Dermis blood vessel endothelial cell (primary cell): ENCODE results near the gene AKAP6. TPM values are rescaled to one million over a fixed set of nuclear protein-coding genes. Genes with fewer than 3 reads are reported as not detected.

ENCODE experiments used
- DNase-seq: peaks from one replicate; pipeline ENCODE4 v3.0.0; 2010
- total RNA-seq: library from RNA; depleted of rRNA; stranded (reverse); fragments of >200 nt; gene quantifications from 2 replicates; pipeline ENCODE4 v1.2.3, GENCODE V29; 2014

The AKAP6 gene
- total RNA-seq, 1 donor from 2014 or later = 0.51 TPM

DNA sequence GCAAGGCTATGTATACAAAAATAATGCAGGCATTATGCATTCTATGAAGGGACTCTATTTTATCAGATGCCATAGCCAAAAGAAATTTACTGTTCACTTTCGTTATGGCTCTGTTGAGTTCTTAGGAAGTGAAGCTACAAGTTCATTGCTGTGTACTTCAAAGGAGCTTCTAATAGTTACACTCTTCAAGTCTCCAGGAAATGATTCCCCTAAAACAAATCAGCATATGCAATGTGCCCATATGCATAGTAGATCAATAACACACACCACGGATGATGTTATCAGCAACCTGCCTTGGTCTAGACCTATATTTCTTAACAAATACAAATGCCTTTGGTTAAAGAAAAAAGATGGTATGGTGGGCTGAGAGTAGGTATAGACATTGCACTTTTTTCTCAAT lies 83.4 kb downstream of the AKAP6 start:
- DNase-seq = no peak

DNA sequence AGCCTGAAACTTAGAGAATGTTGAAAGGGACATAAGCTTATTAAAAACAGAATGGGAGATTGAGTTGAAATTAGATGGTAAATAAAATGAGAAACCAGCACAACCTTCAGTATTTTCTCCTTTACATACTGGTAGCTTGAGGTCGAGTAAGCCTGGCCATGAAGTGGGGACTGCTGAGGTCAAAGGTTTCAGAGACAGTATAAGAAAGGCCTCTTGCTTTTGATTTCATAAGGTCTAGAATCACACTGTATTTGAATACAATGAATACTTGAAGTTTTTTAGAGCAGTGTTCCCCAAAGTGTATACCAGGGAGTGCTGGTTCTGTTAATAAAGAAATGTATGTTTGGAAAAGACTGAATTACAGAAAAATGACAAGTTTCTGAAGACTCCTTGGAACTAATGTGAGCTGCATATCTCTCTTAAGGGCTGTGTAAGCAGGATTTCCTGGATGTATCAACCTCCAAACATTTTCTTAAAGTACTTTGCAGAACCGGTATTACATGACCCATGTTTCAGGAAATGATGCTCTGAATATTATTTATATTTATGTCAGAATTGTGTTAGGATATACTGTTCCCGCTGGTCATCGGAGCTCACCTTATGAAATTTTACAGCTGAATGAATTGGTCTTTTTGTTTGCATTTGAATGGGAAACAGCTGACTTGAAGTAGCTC lies 85.0 kb downstream of the AKAP6 start:
- DNase-seq = peak; percentile 50

DNA sequence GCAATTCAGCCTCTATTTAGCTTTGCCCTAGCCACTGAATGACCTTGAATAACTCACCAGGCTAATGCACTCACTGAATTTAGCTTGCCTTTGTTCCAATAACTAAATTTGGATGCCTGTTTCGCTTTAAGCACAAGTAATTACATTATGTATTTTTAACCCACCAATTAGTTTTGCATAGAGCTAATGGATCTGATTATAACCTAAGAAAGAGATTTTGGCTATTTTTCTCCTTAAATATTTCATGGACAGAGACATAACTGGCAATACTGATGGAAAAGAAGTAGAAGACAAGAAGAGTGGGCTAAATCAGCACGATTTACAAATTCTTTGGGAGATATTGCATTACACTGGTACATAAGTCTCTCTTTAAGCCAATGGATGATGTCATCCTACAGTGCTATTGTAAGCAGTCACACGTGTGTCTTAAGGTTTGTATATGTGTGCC lies 85.7 kb downstream of the AKAP6 start:
- DNase-seq = peak; percentile 27

DNA sequence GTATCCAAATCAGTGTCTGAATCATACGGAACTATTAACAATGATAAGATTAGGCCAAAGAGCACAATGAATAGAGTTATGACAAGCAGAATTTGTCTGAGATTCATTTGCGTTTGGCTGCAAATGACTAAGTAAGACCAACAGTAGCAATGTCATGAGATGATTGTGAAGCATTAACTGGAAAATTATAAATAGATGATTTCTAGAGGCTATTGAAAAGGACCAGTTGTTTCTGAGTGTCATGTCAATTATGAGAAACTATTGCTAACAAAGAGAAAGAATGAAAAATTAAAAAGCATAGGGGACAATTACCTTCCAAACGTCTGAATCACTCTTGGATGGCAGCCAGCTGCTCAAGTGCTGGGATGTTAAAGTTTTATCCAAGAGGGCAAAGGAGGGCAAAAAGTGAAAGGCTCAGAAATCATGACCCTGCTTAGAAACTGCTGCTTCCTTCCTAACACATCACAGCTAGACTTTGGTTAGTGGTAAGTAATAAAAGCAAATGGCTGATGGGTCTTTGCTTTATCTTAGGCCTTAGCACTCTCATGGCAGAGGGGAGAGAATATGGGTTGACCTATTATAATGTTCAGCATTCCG lies 89.0 kb downstream of the AKAP6 start:
- peak; percentile 87 for DNase-seq

DNA sequence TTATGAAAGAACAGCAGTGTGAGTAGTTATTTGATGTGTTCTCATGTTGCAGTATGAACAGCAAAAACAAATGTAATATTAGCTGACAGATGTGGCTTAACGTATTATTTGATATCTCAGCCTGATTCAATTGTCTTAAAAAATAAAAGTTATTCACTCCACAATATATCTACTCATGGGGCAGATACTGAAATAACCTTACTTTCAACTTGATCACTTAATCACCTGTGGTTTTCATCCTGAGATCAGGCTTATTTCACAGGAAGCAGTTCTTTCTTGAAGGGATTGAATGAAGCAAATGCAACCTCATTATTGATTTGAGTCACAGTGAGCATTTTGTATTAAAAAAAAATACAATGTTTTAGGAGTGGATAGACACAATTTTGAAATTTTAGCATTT lies 90.3 kb downstream of the AKAP6 start:
- no peak for DNase-seq

DNA sequence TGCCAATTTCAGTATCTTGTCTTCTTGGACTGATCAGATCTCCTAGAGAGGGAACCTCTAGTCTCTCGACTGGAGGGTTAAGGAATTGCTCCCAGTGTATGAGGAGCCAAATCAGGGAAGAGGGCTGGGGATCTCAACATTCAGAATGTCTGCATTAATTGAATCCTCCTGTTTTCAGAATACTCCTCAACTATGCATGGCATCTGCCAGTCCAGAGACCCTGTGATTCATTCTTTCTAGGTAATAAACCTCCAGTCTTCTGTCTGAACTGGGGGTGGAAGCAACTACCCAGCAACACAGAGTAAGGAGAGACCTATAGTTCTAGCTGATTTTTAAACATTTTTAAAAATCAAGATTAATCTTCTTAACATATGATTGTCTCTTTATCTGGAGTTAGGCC lies 92.7 kb downstream of the AKAP6 start:
- DNase-seq = no peak

DNA sequence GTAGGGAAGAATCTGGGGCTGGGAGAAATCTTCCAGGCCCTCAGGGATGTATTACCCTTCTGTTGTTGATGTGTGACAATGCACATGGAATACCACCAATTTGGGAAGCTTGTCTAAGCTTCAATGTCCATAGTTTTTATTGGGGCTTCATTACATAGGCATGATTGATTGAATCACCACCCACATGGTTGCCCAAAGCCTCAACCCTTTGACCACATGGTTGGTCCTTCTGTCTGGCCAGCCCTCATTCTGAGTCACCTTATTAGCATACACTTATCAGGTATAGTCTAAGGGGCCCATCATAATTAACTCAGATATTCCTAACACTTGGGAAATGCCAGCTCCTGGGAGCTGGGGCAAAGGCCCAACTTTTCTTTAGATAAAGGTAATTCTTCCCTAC lies 93.3 kb downstream of the AKAP6 start:
- no peak for DNase-seq

DNA sequence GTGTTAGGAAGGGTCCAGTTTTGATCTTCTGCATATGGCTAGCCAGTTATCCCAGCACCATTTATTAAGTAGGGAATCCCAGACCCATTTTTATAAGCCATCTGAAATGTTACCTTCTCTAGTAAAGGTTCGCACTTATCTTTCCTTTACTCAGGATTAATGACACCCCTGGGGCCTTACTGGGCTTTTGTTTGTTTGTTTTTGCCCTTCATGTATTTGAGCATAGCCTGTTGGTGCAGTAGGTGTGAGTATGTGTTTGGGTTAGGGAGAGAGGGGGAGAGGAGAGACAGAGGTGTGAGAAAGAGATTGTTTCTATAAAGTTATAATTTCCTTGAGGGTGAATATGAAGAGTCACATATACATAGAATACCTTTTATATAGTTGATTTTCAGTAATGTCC lies 96.9 kb downstream of the AKAP6 start:
- DNase-seq = no peak

DNA sequence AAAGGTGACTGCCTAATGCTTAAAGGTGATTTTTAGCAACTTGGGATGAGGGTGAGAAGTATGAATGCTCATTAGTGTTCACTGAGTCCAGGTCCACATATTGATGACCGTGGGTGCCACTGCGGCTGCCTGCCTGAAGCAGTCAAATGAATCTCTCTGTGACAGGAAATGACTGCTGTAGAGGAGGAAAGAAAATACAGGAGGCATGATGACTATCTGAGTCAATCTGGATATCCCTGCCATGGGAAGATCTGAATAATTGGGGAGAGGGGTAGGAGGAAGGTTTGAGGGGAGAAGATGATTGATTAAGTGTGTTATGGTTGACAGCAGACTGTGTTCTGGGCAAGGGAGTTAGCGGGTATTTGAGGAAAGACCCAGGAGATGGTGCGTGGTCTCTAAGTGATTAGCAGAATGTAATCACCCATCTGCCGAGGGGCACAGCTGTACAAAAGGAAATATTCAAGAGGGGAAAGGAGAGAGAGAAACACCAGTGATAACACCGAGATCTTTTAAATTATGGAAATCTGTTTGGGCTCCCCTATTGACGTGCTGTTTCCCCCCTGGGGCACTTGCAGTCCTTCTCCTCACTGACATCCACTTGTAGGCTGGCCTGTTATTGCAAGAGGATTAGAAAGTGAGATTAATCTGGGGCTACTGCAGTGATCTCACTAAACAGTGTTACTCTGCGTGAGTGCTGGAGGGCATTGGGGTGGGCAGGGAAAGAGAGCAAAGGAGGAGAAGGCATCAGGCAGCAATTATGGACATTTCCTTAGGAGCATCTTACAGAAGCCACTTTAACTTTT lies 97.7 kb downstream of the AKAP6 start:
- peak; percentile 18 for DNase-seq

DNA sequence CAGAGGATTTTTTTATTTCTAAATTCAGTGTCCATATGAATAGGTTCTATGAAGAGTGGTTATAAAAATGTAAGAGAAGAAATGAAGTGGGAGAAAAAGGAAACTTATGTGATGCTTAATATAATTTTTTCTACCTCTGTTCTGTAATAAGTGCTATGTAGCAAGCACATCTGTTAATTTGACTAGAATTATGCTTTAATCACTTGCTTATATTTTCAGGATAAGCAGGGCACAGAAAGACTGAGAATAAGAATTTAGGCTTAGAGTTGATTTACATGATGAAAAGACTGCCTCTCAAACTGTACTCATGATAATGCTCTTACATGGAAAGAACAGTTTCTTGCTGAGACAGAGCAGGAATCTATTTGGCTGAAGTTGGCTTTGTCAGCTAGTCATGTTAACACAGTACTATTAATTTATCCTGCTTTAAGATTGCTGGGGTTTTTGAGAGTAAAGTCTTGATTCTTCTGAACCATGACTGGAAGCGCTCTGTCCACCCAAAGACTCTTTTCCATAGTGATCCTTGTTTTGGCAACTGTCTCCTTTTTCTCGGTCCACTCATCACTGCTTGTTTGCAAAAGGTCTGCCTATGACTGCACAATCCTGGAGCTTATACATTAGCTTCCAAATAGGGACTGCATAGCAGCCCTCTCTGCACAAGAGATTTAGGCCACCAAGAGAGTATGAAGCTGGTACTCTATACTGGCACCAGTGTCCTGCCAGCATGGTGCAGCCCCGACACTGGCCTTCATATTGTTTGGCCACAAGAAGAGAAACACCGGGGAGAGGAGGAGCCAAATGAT lies 98.8 kb downstream of the AKAP6 start:
- DNase-seq = no peak

DNA sequence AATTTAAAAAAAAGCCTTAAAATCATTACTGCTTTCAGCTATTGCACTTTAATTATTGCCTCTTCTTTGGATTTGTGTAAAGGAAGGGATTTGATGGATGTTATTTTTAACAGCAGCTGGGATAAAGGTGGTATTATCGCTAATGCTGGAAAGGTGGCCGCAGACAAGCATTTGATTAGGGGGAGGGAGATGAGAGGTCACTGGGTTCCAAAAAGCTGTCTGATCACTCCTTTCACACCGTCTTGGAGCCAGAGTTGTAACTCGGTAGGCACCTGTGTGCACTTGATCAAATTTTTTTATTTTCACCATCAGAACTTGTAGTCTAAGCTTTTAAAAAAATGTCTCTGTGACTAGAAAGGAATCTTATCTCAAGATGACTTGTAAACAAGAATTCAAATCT lies 99.8 kb downstream of the AKAP6 start:
- no peak for DNase-seq

DNA sequence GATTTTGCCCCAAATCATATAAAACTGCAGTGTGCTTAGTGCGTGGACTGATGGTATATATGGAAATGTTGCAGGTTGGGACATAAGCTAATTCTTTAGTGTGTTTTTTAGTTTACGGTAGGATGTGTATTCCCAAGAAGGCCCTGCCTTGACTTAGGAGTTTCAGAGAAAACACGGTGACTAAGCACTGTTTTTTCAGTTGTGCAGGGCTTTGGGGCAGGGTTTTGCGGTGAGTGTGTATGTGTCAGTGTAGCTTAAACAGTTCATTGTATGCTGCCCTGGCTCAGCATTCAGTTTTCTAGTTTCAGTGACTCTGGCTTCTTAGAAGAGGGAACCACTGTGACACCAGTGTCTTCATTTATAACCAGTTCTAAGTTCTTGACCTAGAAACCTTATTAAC lies 101.2 kb downstream of the AKAP6 start:
- no peak for DNase-seq

DNA sequence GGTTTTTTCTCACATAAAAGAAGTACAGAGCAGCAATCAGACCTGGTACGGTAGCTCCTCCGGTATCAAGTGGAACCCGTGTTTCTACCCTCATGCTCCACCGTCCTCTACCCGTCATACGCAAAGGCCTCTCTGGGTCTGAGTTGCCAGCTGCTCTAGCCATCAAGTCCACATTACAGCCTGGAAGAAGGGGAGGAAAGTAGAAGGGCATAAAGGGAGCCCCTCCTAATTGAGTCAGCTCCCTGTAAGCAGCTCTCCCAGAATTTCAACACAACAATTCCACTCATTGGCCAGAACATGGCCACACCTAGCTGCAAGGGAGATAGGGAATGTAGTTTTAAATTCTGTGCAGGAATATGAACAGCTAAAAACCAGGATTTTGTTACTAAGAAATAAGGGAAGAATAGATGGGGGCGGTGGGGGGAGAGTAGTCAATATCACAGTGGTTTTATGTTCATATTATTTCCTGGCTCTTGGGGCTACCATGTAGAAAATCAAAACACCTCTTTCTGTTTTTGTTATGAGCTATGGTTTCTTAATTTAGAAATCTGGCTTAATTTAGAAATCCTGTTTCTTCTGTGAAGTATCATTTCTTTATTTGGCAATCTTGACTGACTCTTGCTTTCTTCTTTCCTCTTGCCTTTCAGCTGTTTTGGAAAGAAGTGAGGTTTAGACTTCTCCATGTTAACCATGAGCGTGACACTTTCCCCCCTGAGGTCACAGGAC lies 103.9 kb downstream of the AKAP6 start:
- no peak for DNase-seq

DNA sequence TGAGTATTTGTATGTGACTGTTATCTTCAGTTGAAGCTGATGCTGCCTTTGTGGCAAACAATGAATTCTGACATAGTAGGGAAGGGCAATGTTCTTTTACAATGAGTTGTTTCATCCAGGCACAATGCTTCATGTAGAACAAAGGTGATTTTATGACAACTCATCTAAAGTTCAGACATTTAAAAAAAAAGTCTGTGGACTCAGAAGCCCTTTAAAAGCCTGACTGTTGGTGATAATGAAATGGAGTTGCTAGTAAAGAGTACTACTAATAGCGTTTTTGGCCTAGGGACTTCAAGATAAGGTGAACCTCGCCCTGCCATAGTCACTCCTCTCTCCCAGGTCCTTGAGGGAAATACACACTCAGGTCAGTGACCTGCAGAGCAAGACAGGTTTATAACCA lies 105.1 kb downstream of the AKAP6 start:
- no peak for DNase-seq

DNA sequence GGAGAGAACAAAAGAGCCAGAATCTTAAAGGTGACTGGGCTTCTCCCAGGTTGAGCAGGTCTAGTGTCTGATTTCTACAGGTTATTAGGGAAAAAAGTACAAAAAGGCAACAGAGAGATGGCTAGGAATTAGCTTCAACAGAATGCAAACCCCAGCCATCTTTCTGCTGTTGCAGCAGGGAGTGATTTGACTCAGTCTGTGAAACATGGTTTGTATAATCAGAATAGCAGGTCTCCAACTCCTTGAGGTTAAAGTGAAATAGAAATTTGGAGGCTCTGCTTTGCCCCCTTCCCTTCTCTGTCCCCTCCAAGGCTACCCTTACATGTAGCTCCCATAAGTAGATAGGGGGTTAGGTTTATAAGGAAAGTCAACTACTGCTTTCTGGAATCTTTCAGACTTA lies 105.8 kb downstream of the AKAP6 start:
- no peak for DNase-seq

DNA sequence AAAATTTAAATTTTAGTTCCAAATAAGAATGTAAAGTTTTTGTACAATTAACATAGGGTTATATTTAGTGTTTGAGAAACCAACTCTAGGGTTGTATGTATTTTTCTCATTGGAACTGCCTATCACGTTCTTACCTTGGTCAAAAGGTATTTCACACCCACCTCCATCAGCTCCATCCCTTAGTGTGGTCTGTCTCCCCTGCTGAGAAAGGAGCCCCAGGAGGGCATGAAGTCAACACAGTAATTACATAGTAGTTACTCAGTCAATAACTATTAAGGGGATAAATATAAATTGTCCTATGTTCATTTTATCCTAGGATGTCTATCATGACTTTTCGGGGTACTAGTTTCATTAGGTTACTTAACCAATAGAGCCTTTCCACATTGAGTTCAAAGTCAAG lies 106.3 kb downstream of the AKAP6 start:
- no peak for DNase-seq

DNA sequence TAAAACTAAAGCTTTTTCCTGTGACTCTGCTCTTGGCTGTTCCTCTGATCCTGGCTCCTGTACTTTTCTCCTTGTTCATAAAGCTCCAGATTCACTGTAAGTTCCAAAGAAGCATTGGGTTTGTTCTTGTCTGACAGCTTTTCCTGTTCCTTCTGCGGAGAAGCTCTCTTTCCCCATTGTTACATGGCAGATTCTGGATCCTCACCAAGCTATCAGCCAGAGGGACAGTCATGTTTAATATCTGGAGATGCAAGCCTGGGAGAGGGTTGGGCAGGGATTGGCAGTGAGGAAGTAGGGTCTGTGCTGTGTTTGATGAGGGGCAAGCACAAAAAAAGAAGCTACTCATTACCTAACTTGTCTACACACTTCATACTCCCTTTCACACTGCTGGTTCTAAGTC lies 107.9 kb downstream of the AKAP6 start:
- no peak for DNase-seq

DNA sequence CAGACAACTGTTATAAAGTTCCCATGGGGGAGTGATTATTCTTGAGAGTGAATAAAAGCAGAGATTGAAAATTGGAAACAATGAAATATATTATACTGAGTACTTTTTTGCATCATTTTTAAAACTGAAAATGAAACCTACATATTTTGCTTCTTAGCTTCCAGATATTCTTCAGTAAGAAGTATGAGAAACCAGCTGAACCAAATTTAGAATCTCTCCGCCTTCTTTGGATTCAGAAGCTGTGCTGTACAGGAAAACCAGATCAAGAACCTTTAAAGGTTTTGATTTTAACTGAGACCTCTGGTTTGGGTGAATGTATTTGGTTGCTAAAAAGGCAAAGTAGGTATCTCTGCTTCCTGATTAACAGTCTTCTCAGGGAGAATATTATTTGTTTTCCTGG lies 109.4 kb downstream of the AKAP6 start:
- no peak for DNase-seq

DNA sequence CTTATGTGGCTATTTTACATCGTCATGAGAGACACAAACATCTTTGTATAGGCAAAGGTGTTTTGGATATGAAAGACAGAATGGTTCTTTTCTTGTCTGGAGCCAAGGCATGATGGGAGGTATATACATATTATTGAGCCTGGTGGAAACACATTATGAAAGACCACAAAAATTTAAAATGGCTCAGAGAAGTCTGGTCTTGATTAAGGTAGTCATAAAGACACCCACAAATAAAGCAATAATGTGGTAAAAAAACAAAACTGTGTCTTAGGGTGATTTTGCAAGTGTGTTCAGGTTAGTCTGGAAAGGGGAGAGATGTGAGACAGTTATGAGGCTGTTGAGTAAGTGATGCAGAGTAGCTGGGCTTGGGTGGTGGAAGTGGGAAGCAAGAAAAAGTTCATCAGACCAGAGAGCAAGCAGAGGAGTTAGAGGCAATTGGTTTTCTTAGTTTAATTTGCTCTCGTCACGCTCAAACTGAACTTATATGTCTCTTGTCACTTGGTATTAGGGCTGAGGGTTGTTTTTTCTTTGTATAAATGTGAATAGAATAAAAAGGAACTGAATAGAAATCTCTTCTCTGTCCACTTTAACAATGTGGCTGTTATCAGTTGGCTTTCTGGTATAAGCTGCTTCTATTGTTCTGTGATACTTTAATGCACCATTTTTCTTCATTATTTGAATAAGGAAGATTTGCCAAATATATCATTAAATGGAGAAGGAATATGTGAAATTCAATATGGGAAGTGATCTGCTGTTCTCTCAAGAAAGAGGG lies 115.0 kb downstream of the AKAP6 start:
- no peak for DNase-seq

DNA sequence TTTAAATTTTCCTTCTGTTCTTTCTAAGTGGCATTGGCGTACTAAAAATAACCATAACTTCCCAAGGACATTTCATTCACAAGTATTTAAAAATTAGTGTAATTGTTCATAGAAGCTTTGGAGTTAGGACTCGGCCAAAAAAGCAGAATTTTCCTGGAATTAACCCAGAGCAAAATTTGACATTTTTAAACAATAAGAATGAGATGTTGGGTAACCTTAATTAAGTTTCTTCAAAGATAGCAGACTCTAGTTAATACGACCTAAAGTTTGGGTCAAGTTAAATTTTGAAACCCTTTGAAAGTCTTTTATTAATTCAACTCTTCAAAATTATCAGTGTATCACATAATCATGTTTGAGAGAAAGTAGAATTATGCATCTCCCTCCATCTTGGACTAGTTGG lies 118.3 kb downstream of the AKAP6 start:
- no peak for DNase-seq

DNA sequence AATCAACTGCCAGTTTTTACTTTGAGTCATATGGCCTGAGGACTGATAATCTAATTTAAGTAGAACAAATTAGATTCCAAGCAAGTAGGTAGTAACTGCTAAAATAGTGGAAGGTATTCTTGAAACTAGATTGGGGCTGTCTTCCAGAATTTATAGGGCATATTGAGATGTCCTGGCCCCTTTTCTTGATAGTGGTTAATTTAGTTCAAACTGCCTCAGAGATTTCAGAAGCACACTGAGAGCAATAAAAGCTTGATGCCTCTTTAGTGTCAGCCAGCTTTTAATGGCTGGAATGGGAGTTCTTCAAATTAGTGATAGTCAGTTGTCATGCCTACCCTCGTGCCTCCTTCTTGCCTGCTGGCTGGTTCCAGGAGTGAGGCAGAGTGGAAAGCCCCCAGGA lies 120.5 kb downstream of the AKAP6 start:
- no peak for DNase-seq
